DMS153 (cell line): ENCODE measurements around the gene FAM131C.
"Not testable (repeated sequence)": the region's sequence is repeated elsewhere in the genome, so short reads cannot be mapped to it uniquely, and the experiment has no call there.

Experiments used
- DNase-seq: peaks from one replicate; lab custom pipeline; 2025; lab: John Stamatoyannopoulos, UW

FAM131C gene

DNA sequence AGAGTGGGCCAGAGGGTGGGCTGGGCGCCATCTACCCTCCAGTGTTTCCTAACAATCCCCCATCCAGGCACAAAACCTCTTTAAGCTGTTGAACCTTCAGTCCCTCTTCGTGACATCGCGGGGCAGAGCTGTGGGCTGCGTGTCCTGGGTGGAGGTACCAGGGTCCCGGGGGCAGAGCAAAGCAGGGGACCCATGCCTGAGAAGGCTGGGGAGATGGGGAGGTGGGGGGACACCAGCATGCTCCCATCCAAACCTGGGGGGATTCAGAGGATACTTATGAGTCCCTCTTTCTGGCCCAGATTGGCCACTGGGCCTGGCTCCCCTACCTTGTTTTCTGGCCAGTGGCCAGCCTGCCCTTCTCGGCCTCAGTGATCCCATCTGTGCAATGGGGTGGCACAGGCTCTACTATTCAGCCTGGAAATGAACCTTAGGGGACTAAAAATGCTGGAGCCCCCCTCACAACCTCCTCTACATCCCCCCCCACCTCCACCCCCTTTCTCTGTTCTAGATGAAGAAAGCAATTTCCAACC is 40.3 kb downstream of the FAM131C start:
- not testable (repeated sequence) for DNase-seq

- DNase-seq, result peak; percentile 65
Measured at GRCh38 chr1:16032388-16033102, 40.9 kb downstream of the FAM131C start.

DNA sequence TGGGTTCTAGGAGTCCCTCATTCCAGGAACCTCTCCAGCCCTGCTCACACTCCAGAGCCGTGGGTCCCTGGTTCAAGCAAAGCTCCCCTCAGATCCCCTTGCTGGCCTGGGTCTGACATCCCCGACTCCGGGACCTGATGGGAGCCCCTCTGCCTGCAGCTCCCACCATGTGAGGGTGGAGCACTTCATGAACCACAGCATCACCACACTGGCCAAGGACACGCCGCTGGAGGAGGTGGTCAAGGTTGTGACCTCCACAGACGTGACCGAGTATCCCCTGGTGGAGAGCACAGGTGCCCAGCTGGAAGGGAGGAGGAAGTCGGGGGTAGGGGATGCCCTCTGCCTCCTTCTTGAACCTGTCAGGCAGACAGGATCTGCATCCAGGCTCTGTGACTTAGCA is 41.9 kb downstream of the FAM131C start:
- DNase-seq, result no peak

- no peak for DNase-seq
Measured at GRCh38 chr1:16029288-16029687, 44.2 kb downstream of the FAM131C start.

GRCh38 chr1:16029003-16029268 is 44.5 kb downstream of the FAM131C start:
- DNase-seq, result not testable (repeated sequence)

DNA sequence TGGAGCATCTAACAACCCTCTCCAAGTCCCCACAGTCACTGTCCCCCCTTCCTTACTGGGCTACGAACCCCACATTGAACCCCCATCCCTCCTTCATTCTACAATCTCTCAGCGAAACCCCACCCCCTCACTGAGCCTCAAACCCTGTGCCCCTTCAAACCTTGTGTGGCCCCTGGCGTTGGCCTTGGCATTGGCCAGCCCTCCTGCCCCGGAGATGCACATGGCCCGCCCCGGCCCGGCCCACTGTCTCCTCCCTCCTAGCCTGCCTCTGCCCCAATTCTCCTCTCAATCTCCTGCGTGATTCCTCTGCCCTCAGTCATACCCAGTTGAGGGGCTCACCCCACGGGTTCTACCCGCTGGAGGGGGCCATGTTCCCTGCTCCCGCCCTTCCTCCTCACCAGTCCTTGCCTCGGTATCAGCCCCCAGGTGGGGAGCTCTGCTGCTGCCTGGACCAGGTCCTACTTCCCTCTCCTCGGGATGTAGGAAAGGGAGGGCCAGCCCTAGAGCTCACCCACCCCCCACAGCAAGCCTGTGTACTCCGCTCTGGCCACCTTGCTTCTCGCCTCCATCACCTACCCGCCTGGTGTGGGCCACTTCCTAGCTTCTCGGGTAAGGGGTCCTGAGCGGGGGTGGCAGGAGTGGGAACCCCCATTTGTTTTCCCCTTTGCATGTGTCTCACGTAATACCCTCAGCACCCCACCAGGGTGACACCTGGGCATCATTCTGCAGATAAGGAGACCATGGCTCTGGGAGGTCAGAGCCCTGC is 45.0 kb downstream of the FAM131C start:
- no peak for DNase-seq

- no peak for DNase-seq
Measured at GRCh38 chr1:16026723-16027484, 46.5 kb downstream of the FAM131C start.

DNA sequence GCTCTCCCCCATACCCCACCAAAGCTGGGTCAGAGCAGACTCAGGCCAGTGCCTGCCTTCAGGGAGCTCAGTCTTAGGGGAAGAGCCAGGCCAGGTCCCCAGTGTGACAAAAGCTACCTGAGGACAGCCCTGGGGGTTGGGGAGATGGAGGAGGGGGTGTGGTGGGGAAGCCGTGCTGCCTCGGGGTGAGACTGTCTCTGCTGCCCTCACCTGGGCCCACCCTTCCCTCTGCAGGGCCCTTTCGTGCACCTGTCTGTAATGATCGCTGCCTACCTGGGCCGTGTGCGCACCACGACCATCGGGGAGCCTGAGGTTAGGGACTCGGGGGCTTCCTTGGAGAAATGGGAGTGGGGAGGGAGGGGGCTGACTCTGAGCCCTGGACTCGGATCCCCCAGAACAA is 47.1 kb downstream of the FAM131C start:
- not testable (repeated sequence) for DNase-seq

- no peak for DNase-seq
Measured at GRCh38 chr1:16023050-16023653, 50.3 kb downstream of the FAM131C start.

- no peak for DNase-seq
Measured at GRCh38 chr1:16022393-16022792, 51.1 kb downstream of the FAM131C start.

DNA sequence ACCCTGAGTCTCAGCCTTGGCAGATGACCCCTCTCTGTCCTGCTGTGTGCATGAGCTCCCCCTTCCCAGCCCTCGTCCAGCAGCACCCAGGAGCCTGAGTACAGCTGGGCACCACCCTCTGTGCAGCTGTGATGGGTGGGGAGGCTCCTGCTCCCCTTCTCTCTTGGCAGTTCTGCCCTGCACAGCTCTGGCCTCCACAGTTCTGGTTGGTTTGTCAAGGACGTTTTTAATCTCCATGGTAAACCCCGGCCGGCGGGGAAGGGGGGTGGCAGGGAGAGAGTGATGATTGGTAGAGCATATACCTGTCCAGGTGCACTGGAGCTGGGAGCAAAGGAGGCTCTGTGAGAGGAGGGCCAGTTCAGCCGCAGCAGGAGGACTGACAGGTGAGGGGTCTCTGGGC is 51.8 kb downstream of the FAM131C start, which contains the start of gene CLCNKA:
TSS of gene CLCNKA (plus strand) at position 356 of the 400 bp plus-strand sequence. CDS start 584 bp downstream, outside the sequence.
- DNase-seq, result no peak

DNA sequence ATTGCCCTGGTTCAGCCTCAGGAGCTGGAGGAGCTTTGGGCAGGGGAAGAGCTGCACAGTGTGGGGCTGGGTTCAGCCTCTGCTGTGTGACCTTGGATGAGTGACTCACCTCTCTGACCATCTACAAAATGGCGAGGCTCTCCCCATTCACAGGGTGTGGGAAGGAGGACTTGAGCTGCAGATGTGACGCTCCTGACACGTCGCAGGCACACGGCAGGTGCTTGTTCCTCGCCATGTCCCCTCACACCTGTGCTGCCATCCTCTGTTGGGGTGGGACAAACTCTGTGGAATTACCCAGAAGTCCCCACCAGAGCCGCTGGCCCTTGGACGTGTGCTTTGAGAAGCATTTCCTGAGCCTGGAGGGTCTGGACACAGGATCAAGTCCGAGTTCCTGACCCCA is 52.6 kb downstream of the FAM131C start:
- not testable (repeated sequence) for DNase-seq

DNA sequence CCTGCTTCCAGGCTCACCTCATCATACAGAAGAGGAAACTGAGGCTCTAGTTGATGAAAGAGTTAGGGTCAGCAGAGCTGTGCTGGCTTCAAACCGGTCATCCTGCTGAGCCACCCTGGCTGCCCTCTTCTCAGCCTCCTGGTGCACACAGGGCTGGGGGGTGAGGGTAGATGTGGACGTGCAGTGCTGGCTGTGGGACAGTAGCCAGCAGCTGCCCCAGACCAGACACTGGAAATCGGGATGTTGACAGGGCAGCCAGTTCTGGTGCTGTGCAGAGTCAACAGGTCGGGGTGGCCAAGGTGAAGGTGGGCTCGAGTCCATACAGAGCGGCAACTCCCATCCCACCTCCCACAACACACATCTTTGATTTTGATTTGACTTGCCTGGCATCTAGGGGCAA is 53.1 kb downstream of the FAM131C start:
- DNase-seq, result no peak

GRCh38 chr1:16019644-16020277 is 53.7 kb downstream of the FAM131C start:
- DNase-seq, result no peak

- DNase-seq, result no peak
Measured at GRCh38 chr1:16018749-16019643, 54.5 kb downstream of the FAM131C start.

GRCh38 chr1:16018308-16018707 is 55.1 kb downstream of the FAM131C start:
- no peak for DNase-seq

DNA sequence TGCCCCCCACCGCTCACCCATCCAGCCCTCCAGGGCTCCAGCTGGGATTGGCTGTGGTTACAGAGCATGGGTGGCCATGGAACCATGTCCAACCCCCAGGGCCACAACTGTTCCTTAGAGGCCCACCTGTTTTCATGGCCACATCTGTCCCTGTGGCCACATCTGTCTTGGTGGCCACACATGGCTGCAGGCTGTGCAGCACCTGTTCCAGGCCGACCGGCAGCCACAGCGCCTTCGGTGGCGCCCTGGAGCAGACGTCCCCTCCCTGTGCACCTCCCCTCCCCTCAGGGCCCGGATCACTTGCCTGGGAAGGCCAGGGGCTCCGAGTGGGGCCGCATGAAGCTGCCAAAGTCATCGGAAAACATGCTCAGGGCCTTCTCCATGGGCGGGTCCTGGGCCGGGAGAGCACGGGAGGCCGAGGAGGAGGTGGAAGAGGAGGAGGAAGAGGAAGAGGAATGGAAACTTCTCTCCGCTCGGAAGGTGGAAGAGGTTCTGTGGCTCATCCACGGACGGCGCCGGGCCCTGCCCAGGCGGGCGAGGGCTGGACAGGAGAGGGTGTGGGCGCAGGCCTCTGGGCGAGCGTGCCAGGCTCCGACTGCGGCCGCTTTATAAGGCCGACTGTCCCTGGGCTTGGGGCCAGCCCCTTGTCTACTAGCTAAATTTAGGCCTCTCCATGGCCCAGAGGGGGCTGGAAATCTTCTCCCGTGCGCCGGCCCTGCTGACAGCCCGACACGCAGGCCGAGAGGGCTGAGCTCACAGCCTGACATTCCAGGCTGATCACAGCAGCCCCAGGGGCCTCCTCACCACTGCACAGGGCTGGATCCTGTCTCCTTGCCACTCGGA is 55.8 kb downstream of the FAM131C start, which contains the start of gene HSPB7:
TSS of gene HSPB7 (minus strand) at position 583 of the 843 bp plus-strand sequence. CDS start at position 503, 80 bp downstream.
- no peak for DNase-seq

GRCh38 chr1:16017076-16017460 is 56.4 kb downstream of the FAM131C start:
- DNase-seq, result no peak
